Cardiac fibroblast (primary cell): ENCODE data around the gene TSPAN17.

Source experiments
- DNase-seq, 2 donors: peaks; one replicate each; pipeline versions ENCODE4 v3.0.0 to v3.0.0-alpha.2; 2010; ENCODE audit warnings: low read depth in 2 of 2
- H3K4me3 ChIP-seq, 2 donors: replicated peaks in 1 of 2; 1 replicate in 1 of 2; 2 replicates in 1 of 2; pipeline ENCODE4 v1.5.1; 2011; ENCODE audit warnings: low read depth in 2 of 2, low read length in 2 of 2, mild to moderate bottlenecking in 2 of 2, moderate library complexity in 1 of 2
- TF ChIP-seq, protein P1 (sequence below): IDR thresholded peaks from one replicate; pipeline ENCODE4 v1.5.1; 2011; ENCODE audit warnings: low read depth, mild to moderate bottlenecking, low read length, inconsistent platforms

TSPAN17 gene

DNA sequence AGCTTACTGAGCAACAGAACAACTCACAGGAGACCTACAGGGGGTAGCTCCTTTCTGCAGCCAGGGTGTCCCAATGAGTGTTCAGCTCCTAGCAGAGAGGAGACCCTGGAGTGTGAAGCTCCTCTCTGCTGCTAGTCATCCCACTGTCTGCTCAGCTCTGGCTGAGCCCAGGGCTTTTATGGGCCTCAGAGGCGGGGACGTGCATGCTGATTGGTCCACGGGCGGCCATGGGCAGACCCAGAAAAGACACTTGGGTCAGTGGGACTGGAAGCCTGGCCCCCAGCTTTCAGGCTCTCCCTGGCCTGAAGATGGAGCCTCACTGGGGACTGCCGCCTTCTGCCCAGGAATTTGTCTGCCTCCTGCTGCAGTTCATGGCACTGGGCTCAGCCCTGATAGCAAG, 40.6 kb downstream of the TSPAN17 start:
- no peak overlapping the region for H3K4me3 ChIP-seq
- no peak for DNase-seq
- TF ChIP-seq, protein P1, sequence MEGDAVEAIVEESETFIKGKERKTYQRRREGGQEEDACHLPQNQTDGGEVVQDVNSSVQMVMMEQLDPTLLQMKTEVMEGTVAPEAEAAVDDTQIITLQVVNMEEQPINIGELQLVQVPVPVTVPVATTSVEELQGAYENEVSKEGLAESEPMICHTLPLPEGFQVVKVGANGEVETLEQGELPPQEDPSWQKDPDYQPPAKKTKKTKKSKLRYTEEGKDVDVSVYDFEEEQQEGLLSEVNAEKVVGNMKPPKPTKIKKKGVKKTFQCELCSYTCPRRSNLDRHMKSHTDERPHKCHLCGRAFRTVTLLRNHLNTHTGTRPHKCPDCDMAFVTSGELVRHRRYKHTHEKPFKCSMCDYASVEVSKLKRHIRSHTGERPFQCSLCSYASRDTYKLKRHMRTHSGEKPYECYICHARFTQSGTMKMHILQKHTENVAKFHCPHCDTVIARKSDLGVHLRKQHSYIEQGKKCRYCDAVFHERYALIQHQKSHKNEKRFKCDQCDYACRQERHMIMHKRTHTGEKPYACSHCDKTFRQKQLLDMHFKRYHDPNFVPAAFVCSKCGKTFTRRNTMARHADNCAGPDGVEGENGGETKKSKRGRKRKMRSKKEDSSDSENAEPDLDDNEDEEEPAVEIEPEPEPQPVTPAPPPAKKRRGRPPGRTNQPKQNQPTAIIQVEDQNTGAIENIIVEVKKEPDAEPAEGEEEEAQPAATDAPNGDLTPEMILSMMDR = no peak

- H3K4me3 ChIP-seq = no peak overlapping the region
Measured at GRCh38 chr5:176690911-176691310, 43.6 kb downstream of the TSPAN17 start.

GRCh38 chr5:176691524-176691923, 44.2 kb downstream of the TSPAN17 start:
- DNase-seq = no peak
- no peak overlapping the region for H3K4me3 ChIP-seq
- TF ChIP-seq, protein P1 = no peak

More at GRCh38 chr5:176690911-176691310, 43.6 kb downstream of the TSPAN17 start:
- TF ChIP-seq, protein P1 = no peak
- no peak for DNase-seq

DNA sequence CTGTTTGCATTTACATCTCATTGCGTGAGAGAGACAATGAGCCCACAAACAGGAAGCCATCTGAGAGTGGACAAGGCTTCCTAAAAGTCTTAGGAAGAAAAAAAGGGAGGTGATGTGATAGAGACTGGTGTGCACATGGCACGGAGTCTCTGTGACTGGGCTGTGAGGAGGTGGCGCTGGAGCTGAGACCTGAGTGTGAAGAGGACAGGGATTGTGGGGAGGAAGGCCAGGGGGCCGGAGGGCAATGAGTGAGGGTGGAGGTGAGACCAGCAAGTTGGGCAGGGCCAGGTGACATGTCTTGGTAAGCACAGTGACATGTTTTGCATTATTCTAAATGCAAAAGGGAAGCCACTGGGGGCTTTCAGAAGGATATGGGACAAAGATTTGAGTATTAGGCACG, 45.0 kb downstream of the TSPAN17 start:
- H3K4me3 ChIP-seq = no peak overlapping the region
- TF ChIP-seq, protein P1 = no peak
- DNase-seq = no peak

GRCh38 chr5:176692839-176693476, 45.7 kb downstream of the TSPAN17 start:
- H3K4me3 ChIP-seq = no peak overlapping the region
- TF ChIP-seq, protein P1 = no peak
- no peak for DNase-seq

- peak in 1 of 2 donors; percentile 24 for DNase-seq
- H3K4me3 ChIP-seq = no peak overlapping the region
- TF ChIP-seq, protein P1 = no peak
Measured at GRCh38 chr5:176693477-176693851, 46.2 kb downstream of the TSPAN17 start.

GRCh38 chr5:176694146-176694545, 46.9 kb downstream of the TSPAN17 start:
- no peak for DNase-seq
- TF ChIP-seq, protein P1 = no peak
- no peak overlapping the region for H3K4me3 ChIP-seq
